HepG2 (cell line): Measurements from ENCODE around the gene MXD1. TPM values are rescaled to one million over a fixed set of nuclear protein-coding genes. Genes with fewer than 3 reads are reported as not detected.

Source experiments
- ATF4 ChIP-seq, 2 experiments: fragments of 450-650 bp in 1 of 2; sonication (generic) in 1 of 2; formaldehyde crosslinking; IDR thresholded peaks; 2 replicates each; pipeline versions ENCODE4 v1.5.0 to v1.8.0; 2020 to 2022; ENCODE audit warnings: mild to moderate bottlenecking in 1 of 2, missing genetic modification reagents in 1 of 2
- E2F1 ChIP-seq: sonication (generic); formaldehyde crosslinking; IDR thresholded peaks from 2 replicates; pipeline ENCODE4 v1.5.0; 2020; ENCODE audit warnings: missing genetic modification reagents
- HMGXB4 ChIP-seq, 2 experiments: sonication (generic) in 1 of 2; formaldehyde crosslinking in 1 of 2; IDR thresholded peaks; 2 replicates each; pipeline versions ENCODE4 v1.4.0 to v1.6.1; 2018 to 2020; ENCODE audit warnings: missing genetic modification reagents in 2 of 2, borderline replicate concordance in 1 of 2, low read depth in 1 of 2, mild to moderate bottlenecking in 1 of 2, missing biosample characterization in 1 of 2
- HNF1B ChIP-seq: sonication (generic); formaldehyde crosslinking; IDR thresholded peaks from 2 replicates; pipeline ENCODE4 v1.5.1; 2020; ENCODE audit warnings: mild to moderate bottlenecking, moderate library complexity, missing genetic modification reagents
- KMT2A ChIP-seq: sonication (generic); formaldehyde crosslinking; IDR thresholded peaks from 2 replicates; pipeline ENCODE4 v1.4.0; 2020; ENCODE audit warnings: missing genetic modification reagents
- RXRA ChIP-seq: sonication (generic); formaldehyde crosslinking; IDR thresholded peaks from 2 replicates; pipeline ENCODE4 v1.5.1; 2020; ENCODE audit warnings: missing genetic modification reagents
- ZFYVE20 ChIP-seq: sonication (generic); formaldehyde crosslinking; IDR thresholded peaks from 2 replicates; pipeline ENCODE4 v1.8.0; 2023; ENCODE audit warnings: low read depth, mild to moderate bottlenecking, moderate library complexity, missing genetic modification reagents, borderline replicate concordance
- ZNF121 ChIP-seq: sonication (generic); formaldehyde crosslinking; IDR thresholded peaks from 2 replicates; pipeline ENCODE4 v1.5.0; 2020; ENCODE audit warnings: mild to moderate bottlenecking, missing genetic modification reagents
- ZNF180 ChIP-seq: sonication (generic); formaldehyde crosslinking; IDR thresholded peaks from 2 replicates; pipeline ENCODE4 v1.4.0; 2020; ENCODE audit warnings: low read depth, missing genetic modification reagents, borderline replicate concordance
- ZNF512 ChIP-seq: sonication (generic); formaldehyde crosslinking; IDR thresholded peaks from 2 replicates; pipeline ENCODE4 v1.4.0; 2020; ENCODE audit warnings: mild to moderate bottlenecking, missing genetic modification reagents
- ZNF674 ChIP-seq: sonication (generic); formaldehyde crosslinking; IDR thresholded peaks from 2 replicates; pipeline ENCODE4 v1.5.0; 2020; ENCODE audit warnings: low read depth, mild to moderate bottlenecking, missing genetic modification reagents
- ZNF781 ChIP-seq: sonication (generic); formaldehyde crosslinking; IDR thresholded peaks from 2 replicates; pipeline ENCODE4 v1.5.1; 2020; ENCODE audit warnings: borderline replicate concordance, mild to moderate bottlenecking, missing genetic modification reagents; ENCODE audit errors: not compliant biosample characterization
- polyA plus RNA-seq, 8 experiments: library from polyadenylated mRNA; depleted of rRNA in 3 of 8; stranded (reverse) in 7 of 8; unstranded in 1 of 8; fragments of >200 nt; fragmentation: Illumina TruSeq in 4 of 8; extraction: Trizol in 4 of 8; gene quantifications; 2 replicates each; pipeline versions ENCODE4 v1.2.1 to v1.2.3, GENCODE V29; 2011 to 2016; ENCODE audit warnings: low read depth in 4 of 8, missing spikeins in 1 of 8, mixed read lengths in 1 of 8; ENCODE audit not compliant: insufficient read depth in 1 of 8
- total RNA-seq, 5 experiments: library from RNA; depleted of rRNA; stranded (reverse); fragments of >200 nt; fragmentation: Illumina TruSeq; extraction: Trizol; gene quantifications; 2 replicates each; pipeline ENCODE4 v1.2.3, GENCODE V29; 2016; ENCODE audit warnings: low read depth in 1 of 5

The MXD1 gene
- total and polyA plus RNA-seq, 2 of the 13 experiments (the other 11 are each of a cell fraction or from before 2014, with no cell fraction given) = 6.4 to 14.9 TPM

- TF ChIP-seq ZNF512 (CRISPR knock-in tag) (no peak), KMT2A (CRISPR knock-in tag) (no peak), HNF1B (CRISPR knock-in tag) (peak; percentile 49; the same call in 1 of the 2 replicates), ZNF674 (no peak), ZNF121 (CRISPR knock-in tag) (0 out of 2 replicates have a peak, but pooled peaks have one; percentile 64), RXRA (CRISPR knock-in tag) (no peak), HMGXB4 (CRISPR knock-in tag; IDR thresholded peaks at IDR 0.05; ENCODE audit: borderline replicate concordance in 1 of 2, low read depth in 1 of 2) (0 out of 4 replicates have a peak, but pooled peaks of 1 of the 2 experiments have one; percentile 15), ZFYVE20 (CRISPR knock-in tag) (no peak), ZNF781 (CRISPR knock-in tag) (peak; percentile 24), E2F1 (CRISPR knock-in tag) (no peak), ZNF180 (CRISPR knock-in tag) (no peak), ATF4 (CRISPR knock-in tag; IDR thresholded peaks at IDR 0.05) (peak in 1 of 2 experiments; percentile 41; a peak in 1 of 4 replicates)
- TF ChIP-seq, all 625 proteins: peak for 16
Observed at GRCh38 chr2:69948963-69949645, 34.2 kb downstream of the MXD1 start (continued).
